SU-DHL-6 (cell line): Measurements from ENCODE around the gene ITIH5.

Source experiments
- H2AFZ ChIP-seq: fragments of 200-600 bp; sonication (generic); 2 replicates; pipeline ENCODE4 v1.6.1; 2014; ENCODE audit warnings: low read depth, mild to moderate bottlenecking, moderate library complexity, mixed read lengths, antibody characterized with exemption, low read length; ENCODE audit not compliant: severe bottlenecking
- H3F3A ChIP-seq: fragments of 200-600 bp; shearing (Covaris generic); 2 replicates; pipeline ENCODE4 v1.6.0; 2016; ENCODE audit warnings: antibody characterized with exemption, mild to moderate bottlenecking; ENCODE audit not compliant: insufficient read depth
- H3K27ac ChIP-seq: fragments of 200-600 bp; sonication (generic); 2 replicates; pipeline ENCODE4 v1.5.1; 2016; ENCODE audit warnings: low read depth, mild to moderate bottlenecking, low read length, moderate library complexity, mixed read lengths
- H3K27me3 ChIP-seq: fragments of 200-600 bp; sonication (generic), shearing (Covaris generic); 2 replicates; pipeline ENCODE4 v1.6.0; 2014; ENCODE audit warnings: mild to moderate bottlenecking, low read length
- H3K36me3 ChIP-seq: fragments of 200-600 bp; sonication (generic); 2 replicates; pipeline ENCODE4 v1.6.1; 2014; ENCODE audit warnings: mild to moderate bottlenecking, low read length, mixed read lengths
- H3K4me2 ChIP-seq: fragments of 300-600, 200-600 bp; shearing (Covaris generic), sonication (generic); 2 replicates; pipeline ENCODE4 v1.6.0; 2014; ENCODE audit warnings: low read length, low read depth, mild to moderate bottlenecking; ENCODE audit not compliant: poor library complexity, severe bottlenecking
- H3K4me3 ChIP-seq: fragments of 200-600 bp; sonication (generic); 2 replicates; pipeline ENCODE4 v1.5.1; 2014; ENCODE audit warnings: antibody characterized with exemption, low read length, mild to moderate bottlenecking, mixed read lengths; ENCODE audit not compliant: insufficient read depth, poor library complexity, severe bottlenecking
- H3K79me2 ChIP-seq: fragments of 200-600 bp; sonication (generic); 2 replicates; pipeline ENCODE4 v1.6.1; 2014; ENCODE audit warnings: mild to moderate bottlenecking, low read length, moderate library complexity; ENCODE audit not compliant: insufficient read depth
- H3K9ac ChIP-seq: fragments of 200-600 bp; sonication (generic); 2 replicates; pipeline ENCODE4 v1.7.0; 2014; ENCODE audit warnings: mild to moderate bottlenecking, low read length
- H3K9me2 ChIP-seq: fragments of 200-600 bp; sonication (generic); replicated peaks from 2 replicates; pipeline ENCODE4 v1.6.1; 2014; ENCODE audit warnings: low read length; ENCODE audit not compliant: insufficient read depth
- H3K9me3 ChIP-seq: fragments of 200-600 bp; sonication (generic); 2 replicates; pipeline ENCODE4 v1.6.1; 2014; ENCODE audit warnings: low read length, mixed read lengths; ENCODE audit not compliant: insufficient read depth
- H4K20me1 ChIP-seq: fragments of 200-600 bp; sonication (generic); 2 replicates; pipeline ENCODE4 v1.6.1; 2014; ENCODE audit warnings: low read depth, mild to moderate bottlenecking, antibody characterized with exemption, low read length, moderate library complexity, mixed read lengths
- CTCF ChIP-seq: fragments of 200-600 bp; sonication (generic); IDR thresholded peaks from one replicate; pipeline ENCODE4 v1.5.1; 2017; ENCODE audit warnings: antibody characterized with exemption, mild to moderate bottlenecking, low read length, moderate library complexity; ENCODE audit not compliant: insufficient read depth, poor library complexity, severe bottlenecking
- EZH2phosphoT487 ChIP-seq: fragments of 200-600 bp; sonication (generic), shearing (Covaris generic); conservative IDR thresholded peaks from 2 replicates; pipeline ENCODE4 v1.6.1; 2018; ENCODE audit warnings: mild to moderate bottlenecking, antibody characterized with exemption, low read length, moderate library complexity, mixed read lengths

Gene ITIH5

GRCh38 chr10:7670157-7670556 lies 3.4 kb upstream of the ITIH5 start:
- no peak overlapping the region for H3K4me2 ChIP-seq
- TF ChIP-seq EZH2phosphoT487 (no peak), CTCF (no peak)
- no peak overlapping the region for H3K9ac ChIP-seq
- H4K20me1 ChIP-seq, result no peaks in the 10 kb centered on the region
- no peaks in the 10 kb centered on the region for H3F3A ChIP-seq
- no peak overlapping the region for H2AFZ ChIP-seq
- no peak overlapping the region for H3K27ac ChIP-seq
- H3K27me3 ChIP-seq, result no peaks in the 10 kb centered on the region
- H3K4me3 ChIP-seq, result no peak overlapping the region
- no peaks in the 10 kb centered on the region for H3K79me2 ChIP-seq
- no peaks in the 10 kb centered on the region for H3K36me3 ChIP-seq
- no peaks in the 10 kb centered on the region for H3K9me3 ChIP-seq
- no peaks in the 10 kb centered on the region for H3K9me2 ChIP-seq

GRCh38 chr10:7667262-7668141 lies 736 bp upstream of the ITIH5 start:
- Histone ChIP-seq H2AFZ (no peak overlapping the region), H3K79me2 (no peaks in the 10 kb centered on the region), H3K4me2 (no peak overlapping the region), H3K36me3 (no peaks in the 10 kb centered on the region), H4K20me1 (no peaks in the 10 kb centered on the region), H3K27me3 (no peaks in the 10 kb centered on the region), H3K9ac (no peak overlapping the region), H3K9me2 (no peaks in the 10 kb centered on the region), H3K9me3 (no peaks in the 10 kb centered on the region), H3F3A (no peaks in the 10 kb centered on the region), H3K4me3 (no peak overlapping the region), H3K27ac (no peak overlapping the region)
- TF ChIP-seq CTCF (no peak), EZH2phosphoT487 (no peak)

- Histone ChIP-seq H3K4me2 (no peak overlapping the region), H3K27ac (no peak overlapping the region), H4K20me1 (no peaks in the 10 kb centered on the region), H3K9me3 (no peaks in the 10 kb centered on the region), H3K36me3 (no peaks in the 10 kb centered on the region), H2AFZ (no peak overlapping the region), H3F3A (no peaks in the 10 kb centered on the region), H3K79me2 (no peaks in the 10 kb centered on the region), H3K4me3 (no peak overlapping the region), H3K27me3 (no peaks in the 10 kb centered on the region), H3K9me2 (no peaks in the 10 kb centered on the region), H3K9ac (no peak overlapping the region)
- TF ChIP-seq CTCF (no peak), EZH2phosphoT487 (no peak)
These were observed 999 bp downstream of the ITIH5 start for GRCh38 chr10:7665767-7666166.
